HG02798 (cell line): ENCODE measurements around the gene IL17A.

ENCODE experiments used
- ATAC-seq: cut with Tn5 transposase; IDR thresholded peaks from one replicate; pipeline ENCODE4 v1.9.1; 2021; ENCODE audit warnings: mild to moderate bottlenecking; ENCODE audit not compliant: unreplicated experiment, poor library complexity

IL17A gene

DNA sequence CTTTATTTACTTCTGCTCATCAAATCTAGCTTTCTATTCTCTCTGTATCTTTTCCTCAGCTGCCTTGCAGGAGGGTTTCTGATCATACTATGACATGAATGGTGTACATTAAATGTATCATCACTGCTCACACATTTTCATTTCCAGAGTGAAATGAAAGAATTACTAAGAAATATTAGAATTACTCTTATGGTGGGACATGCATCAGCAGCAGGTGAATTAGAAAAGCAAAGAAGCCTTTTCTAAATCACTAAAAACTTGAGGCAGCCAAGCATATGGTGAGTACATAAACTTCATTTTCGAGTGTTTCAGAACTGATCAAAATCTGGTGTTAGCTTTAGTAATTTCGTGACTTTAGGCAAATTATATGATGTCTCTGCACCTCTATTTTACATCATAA, 23.6 kb downstream of the IL17A start:
- peak; percentile 24 for ATAC-seq

DNA sequence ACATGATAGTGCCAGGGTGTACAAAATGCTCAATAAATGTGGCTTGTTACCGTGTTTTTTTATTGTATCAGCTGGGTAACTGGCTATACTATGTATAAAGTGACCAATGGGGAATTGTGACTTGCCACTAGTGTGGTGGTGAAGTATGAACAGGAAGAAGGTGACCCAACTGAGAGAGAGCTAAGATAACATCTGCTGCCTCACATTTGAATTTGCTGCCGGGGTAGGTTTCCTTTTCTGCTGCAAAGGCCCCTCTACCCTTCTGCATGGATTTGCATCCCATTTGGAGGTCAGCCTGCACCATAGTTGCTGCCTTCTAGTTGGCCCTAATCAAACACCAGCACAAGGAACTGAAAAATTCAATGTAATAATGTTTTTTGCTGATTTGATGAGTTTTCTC, 24.1 kb downstream of the IL17A start:
- peak; percentile 83 for ATAC-seq

DNA sequence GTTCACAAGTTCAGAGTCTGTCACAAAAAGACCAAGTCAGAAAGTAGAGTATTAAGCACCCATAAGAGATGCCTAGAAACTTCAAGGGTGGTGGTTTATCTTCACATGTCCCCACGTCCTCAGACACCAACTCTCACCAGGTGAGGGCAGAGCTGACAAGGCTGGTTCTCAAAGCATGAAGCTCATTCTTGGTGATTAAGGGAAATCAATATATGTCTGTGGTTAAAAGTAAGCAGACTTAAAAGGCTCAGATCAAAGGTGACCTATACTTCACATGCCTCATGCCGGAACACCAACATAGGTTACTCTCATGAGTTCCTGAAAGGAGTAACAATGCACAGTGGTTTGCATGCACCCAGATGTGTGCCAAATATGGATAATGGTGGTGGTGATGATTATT, 27.0 kb downstream of the IL17A start:
- ATAC-seq: no peak

DNA sequence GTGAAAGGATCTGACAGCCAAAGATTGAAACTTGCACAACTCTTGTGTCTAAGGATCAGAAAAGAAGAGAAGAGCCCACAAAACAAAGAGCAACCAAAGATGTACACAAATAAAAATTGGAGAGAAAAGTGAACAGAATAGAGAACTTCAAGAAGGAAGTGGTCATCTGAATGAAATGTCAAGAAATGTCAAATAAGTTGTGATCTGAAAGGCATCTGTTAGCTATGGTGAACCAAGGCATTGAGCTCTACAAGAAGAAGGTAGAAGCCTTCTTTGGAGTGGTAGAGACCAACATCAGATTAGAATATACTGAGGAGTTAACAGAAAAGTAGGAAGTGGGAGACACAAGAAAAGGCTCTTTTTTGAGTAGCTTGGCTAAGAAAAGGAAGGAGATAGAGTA, 29.6 kb downstream of the IL17A start:
- ATAC-seq: no peak

DNA sequence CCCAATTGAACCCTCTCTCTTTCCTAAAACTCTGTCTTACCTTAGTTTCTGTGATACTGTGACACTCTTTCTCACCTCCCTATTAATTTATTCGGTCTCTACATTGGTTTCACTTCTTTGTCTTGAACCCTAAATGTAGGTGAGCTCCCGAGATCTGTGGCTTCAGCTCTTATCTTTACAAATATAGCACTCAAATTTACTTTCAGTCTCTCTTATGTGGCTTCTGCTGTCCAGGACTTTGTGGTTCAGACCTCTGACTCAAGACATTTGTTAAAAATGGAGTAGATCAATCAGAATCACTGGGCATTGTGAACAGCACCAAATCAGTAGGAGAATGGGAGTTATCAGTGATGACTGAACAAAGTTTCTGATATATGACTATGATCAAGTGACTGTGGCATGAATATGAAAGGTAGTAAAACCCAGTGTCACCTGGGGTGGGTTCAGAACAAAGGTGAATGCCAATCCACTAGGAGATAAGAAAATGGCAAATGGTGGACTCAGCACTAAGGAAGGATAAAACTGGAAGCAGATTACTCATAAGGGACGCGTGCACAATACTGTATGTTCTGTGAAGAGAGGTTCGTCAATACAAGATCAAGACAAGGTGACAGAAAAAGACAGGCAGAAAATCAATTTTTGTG, 30.9 kb downstream of the IL17A start:
- ATAC-seq: peak; percentile 43

DNA sequence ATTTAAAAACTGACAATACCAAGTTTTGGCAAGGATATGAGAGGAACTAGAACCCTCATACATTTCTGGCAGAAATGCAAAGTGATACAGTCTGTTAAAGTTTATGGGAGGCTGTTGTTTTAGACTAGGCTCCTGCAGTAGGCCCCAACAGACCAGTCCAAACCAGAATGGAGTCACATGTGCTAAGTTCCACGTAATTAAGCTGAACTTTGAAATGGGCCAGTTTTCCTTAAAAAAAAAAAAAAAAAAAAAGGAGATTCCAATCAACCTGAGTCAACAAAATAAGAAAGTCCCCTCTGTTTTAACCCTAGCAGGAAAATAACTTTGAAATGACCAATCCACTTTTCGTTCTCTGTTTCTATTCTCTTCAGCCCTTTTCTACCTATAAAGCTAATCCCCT, 31.6 kb downstream of the IL17A start:
- ATAC-seq: no peak

DNA sequence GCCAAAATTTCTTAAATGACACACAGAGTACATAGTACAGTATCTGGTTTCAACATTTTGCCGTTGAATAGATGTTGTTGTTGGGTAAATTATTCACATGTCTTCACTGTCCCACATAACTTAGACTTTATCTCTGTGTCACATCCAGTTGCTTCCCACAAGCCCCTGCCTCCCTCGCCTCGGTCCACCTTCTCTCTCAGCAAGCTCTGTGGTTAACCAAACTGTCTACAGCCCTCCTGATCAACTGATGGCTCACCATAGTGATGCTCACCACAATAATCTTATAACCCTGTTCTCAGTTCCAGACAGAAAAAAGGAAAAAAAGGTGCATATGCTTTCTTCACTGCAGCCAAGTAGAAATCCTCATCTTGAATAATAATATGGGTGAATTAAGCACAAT, 35.1 kb downstream of the IL17A start:
- ATAC-seq: peak; percentile 77

DNA sequence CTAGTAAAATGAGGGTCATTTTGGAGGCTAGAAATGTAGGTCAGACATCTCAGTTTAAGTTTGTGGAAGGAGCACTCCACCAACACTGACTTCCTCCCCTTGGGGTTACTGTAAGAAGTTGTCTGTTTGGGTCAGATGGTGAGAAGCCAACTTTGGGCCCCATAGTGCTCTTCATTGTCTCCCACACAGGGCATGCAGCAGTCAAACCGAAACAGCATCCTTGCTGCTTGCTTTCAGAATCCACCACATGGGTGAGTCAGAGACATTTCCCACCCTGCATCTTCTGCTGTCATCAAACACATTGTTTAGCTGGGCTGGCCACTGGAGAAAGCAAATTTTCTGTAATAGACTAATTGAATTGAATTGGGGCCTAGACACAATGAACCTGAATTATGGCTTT, 41.3 kb downstream of the IL17A start:
- ATAC-seq: peak; percentile 98

DNA sequence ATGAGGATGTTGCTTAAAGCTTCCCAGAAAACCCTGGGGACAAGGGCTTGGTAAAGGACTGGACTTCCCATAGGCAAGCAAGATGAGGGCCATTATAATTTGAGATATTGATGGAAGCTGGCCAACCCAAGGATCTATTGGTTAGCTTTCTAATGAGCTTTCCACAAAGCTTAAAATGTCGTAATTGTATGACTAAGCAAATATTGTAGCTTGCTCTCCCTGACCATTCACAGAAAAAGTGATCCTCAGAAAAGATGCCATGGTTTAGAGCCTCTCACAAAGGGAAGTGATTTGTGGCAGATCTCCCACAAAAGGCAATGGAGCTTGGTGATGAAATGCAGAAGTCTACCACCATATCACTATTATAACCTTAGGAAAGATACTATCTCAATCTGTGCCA, 44.5 kb downstream of the IL17A start:
- no peak for ATAC-seq

DNA sequence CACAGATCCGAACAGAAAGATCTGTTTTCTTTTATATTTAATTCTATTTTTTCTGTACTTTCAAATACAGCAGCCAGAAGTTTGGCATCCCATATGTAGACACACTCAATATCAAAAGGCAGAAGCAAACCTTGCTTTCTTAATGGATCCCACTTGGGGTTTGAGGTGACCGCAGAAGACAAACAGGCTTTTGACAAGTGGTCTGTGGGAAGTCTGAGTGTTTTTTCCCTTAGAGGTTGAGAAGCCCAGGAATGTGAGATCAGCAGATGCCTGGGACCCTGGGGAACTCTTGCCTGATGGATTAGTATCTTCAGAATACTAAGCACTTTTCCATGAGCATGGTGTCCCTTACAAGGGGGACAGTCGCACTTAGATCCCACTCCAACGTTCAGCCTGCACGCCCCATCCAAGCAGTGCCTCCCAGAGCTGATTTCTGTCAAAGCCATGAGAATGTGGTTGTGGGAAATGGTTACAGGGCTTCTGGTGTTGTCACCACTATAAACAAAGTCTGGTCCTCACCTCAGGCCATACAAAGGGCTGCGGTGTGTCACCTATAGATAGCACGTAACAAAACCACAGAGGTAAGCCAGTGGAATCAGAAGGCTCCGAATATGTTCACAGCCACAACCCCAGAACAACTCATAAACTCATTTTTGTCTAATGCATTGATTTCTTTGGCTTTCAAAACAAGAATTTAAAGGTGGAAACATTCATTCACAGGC, 45.4 kb downstream of the IL17A start:
- ATAC-seq: peak; percentile 18

DNA sequence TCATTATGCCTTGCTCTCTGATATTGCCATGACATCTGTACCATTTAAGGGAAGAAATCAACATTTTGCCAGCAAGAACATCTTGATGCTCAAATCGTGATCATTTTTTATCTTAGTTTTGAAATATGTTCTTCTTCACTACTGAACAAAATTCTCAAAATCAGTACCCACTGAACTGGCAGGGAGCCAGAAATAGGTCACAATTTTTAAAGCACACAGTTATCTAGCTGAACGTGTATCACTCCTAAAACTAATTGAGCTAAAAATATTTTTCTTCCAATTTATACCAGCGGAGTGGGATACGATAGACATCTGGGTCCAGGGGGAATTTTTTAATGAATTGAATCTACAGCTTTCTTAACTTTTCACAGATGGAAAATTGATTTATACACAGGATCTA, 46.8 kb downstream of the IL17A start:
- no peak for ATAC-seq

DNA sequence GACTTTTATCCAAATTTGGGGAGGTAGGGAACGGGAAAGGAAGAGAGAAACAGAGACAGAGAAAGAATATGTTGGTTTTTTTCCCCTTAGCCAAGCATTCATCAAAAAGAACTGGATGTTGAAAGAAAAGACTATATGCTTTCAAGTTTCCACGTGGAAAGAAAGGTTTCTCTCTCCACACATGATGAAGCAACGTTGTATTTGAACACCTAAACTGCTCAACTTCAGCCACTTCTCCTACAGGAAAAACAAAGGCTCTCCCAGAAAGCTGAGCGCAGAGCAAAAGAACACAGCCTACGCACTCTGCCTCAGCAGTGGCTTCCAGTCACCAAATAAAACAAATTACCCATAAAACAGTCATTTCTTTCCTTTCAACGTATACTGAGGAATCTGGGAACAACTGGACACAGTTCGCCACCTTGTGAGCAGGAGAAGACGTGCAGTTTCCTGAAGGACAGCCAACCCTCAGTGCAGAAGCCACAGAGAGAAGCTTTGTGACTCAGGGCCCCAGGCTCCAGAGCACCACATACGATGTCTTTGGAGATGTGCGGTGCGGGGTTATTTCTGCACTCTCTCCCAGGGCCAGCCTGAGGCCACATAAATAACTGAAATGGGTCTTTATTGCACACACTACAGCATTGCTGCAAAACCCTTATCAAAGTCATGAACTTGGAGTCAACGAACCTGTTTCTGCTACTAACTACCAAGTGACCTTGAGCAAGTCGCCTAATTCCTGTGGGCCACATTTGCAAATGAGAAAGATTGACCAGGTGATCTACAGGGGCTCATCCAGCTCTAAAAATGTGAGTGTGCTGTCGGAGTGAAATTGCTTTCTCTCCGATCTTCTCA, 48.0 kb downstream of the IL17A start:
- ATAC-seq: peak; percentile 75
